ENCODE results near the gene IL18BP. TPM values are rescaled to one million over a fixed set of nuclear protein-coding genes. Genes with fewer than 3 reads are reported as not detected.
A peak's percentile ranks its signal among the peaks of the same experiment; 100 is the strongest.

The IL18BP gene
- total RNA-seq, 2 experiments from 2014 or later = 14.7 to 16.8 TPM

DNA sequence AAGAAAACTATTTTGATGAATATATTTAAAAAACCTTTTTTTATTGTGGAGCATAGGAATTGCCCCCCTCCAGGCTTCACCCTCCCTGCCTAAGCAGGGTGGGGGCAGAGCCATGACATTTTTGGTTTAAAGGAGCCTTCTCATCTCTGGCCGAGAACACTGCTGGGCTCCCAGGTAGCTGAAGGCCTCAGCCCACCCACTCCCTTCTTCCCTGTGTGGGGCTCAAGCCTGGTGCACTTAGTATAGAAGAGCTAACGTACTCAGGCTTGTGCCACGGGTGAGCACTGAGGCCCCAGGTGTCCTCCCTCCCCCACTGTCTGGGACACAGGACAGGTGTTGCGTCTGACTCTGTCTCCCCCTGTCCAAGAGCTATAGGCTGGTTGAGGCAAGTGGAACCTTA is 2.2 kb upstream of the IL18BP start:
- Histone ChIP-seq H3K4me1 (ENCODE audit: insufficient read depth, low read length) (peaks cover 34% of the 10 kb centered on the region), H3K4me3 (ENCODE audit: low read length) (no peak overlapping the region), H3K27ac (ENCODE audit: low read depth in 1 of 2, low read length in 2 of 2) (no peak overlapping the region), H3K36me3 (ENCODE audit: insufficient read depth, low read length) (peaks cover 12% of the 10 kb centered on the region), H3K9me3 (ENCODE audit: control insufficient read depth in 1 of 2, insufficient read depth in 1 of 2, low read length in 2 of 2) (no peaks in the 10 kb centered on the region), H3K27me3 (ENCODE audit: control insufficient read depth in 1 of 2, insufficient read depth in 2 of 2, low read length in 2 of 2) (no peaks in the 10 kb centered on the region)
- intact Hi-C loops (cut with DNase I, micrococcal nuclease) = no loop called here
- Mint-ChIP-seq H3K36me3 (ENCODE audit: low read depth) (peaks cover 24% of the 10 kb centered on the region), H3K9me3 (no peaks in the 10 kb centered on the region), H3K4me1 (ENCODE audit: low read depth) (peaks cover 27% of the 10 kb centered on the region), H3K27me3 (no peaks in the 10 kb centered on the region), H3K27ac (no peak overlapping the region), H3K4me3 (no peak overlapping the region)
- ChIA-PET POLR2A (no interaction called here), CTCF (no interaction called here)
- ATAC-seq (ENCODE audit: poor library complexity) (no peak), DNase-seq (no peak)
- TF ChIP-seq, protein P1, sequence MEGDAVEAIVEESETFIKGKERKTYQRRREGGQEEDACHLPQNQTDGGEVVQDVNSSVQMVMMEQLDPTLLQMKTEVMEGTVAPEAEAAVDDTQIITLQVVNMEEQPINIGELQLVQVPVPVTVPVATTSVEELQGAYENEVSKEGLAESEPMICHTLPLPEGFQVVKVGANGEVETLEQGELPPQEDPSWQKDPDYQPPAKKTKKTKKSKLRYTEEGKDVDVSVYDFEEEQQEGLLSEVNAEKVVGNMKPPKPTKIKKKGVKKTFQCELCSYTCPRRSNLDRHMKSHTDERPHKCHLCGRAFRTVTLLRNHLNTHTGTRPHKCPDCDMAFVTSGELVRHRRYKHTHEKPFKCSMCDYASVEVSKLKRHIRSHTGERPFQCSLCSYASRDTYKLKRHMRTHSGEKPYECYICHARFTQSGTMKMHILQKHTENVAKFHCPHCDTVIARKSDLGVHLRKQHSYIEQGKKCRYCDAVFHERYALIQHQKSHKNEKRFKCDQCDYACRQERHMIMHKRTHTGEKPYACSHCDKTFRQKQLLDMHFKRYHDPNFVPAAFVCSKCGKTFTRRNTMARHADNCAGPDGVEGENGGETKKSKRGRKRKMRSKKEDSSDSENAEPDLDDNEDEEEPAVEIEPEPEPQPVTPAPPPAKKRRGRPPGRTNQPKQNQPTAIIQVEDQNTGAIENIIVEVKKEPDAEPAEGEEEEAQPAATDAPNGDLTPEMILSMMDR (IDR thresholded peaks at IDR 0.05) = no peak

DNA sequence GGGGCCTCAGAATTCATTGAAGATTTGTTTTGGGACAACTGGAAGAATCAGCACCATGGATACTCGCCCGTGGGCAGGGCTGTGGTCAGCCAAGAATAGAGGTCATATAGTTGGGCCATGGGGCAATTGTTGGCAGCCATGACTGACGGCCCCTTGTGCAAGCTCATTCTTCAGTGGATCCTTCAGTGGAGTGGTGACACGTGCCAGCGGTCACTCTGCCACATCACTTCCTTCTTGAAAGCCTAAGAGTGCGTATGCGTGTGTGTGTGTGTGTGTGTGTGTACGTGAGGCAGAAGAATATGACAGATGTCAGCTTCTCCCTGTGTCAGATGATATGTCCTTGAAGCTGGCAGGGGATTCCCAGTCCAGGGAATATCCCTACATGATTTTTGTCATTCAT is 1.8 kb upstream of the IL18BP start:
- peak in 2 of 14 experiments; percentile 66 to 76 for DNase-seq
- Mint-ChIP-seq H3K27ac (peak overlapping the region; percentile 31), H3K9me3 (no peaks in the 10 kb centered on the region), H3K4me3 (no peak overlapping the region), H3K27me3 (no peaks in the 10 kb centered on the region), H3K4me1 (ENCODE audit: low read depth) (peaks cover 31% of the 10 kb centered on the region), H3K36me3 (ENCODE audit: low read depth) (peaks cover 26% of the 10 kb centered on the region)
- no peaks in the 10 kb centered on the region for H3K9me3 ChIP-seq (ENCODE audit: control insufficient read depth in 1 of 2, insufficient read depth in 1 of 2, low read length in 2 of 2)
- ChIA-PET CTCF (no interaction called here), POLR2A (no interaction called here)
- no peak for ATAC-seq (ENCODE audit: poor library complexity)
- no peaks in the 10 kb centered on the region for H3K27me3 ChIP-seq (ENCODE audit: control insufficient read depth in 1 of 2, insufficient read depth in 2 of 2, low read length in 2 of 2)
- TF ChIP-seq, protein P1 (IDR thresholded peaks at IDR 0.05) = no peak
- H3K4me1 ChIP-seq (ENCODE audit: insufficient read depth, low read length) = peaks cover 34% of the 10 kb centered on the region
- intact Hi-C loops (cut with DNase I, micrococcal nuclease) = no loop called here
- no peak overlapping the region for H3K27ac ChIP-seq (ENCODE audit: low read depth in 1 of 2, low read length in 2 of 2)
- H3K36me3 ChIP-seq (ENCODE audit: insufficient read depth, low read length) = peaks cover 14% of the 10 kb centered on the region
- H3K4me3 ChIP-seq (ENCODE audit: low read length) = no peak overlapping the region

DNA sequence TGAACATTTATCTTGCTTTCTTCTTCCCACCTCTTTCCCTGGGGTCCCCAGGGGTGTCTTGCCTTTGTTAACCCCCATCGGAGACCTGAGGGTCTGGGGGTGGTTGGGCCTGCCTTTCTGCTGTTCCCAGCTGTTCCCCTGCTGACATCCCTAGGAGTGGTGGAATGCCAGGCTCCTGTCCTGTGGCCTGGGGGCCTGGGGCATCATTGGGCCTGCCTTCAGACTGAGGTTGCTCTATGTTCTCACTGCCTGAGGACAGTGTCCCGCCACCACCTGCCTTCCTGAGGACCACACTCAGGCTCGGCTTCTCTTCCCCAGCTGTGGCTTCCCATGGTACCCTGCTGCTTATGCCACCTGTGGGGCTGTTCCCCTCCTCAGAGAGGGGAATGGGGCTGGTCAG is 1.1 kb upstream of the IL18BP start:
- H3K36me3 Mint-ChIP-seq (ENCODE audit: low read depth) = peaks cover 33% of the 10 kb centered on the region
- H3K9me3 ChIP-seq (ENCODE audit: control insufficient read depth in 1 of 2, insufficient read depth in 1 of 2, low read length in 2 of 2) = no peaks in the 10 kb centered on the region
- POLR2A ChIA-PET = interaction anchor here (1.3 kb wide), 1 partner anchor 116 kb away, joined by 3 read pairs; no protein-coding TSS in a partner anchor
- TF ChIP-seq, protein P1 (IDR thresholded peaks at IDR 0.05) = no peak
- peaks cover 34% of the 10 kb centered on the region for H3K4me1 ChIP-seq (ENCODE audit: insufficient read depth, low read length)
- H3K27me3 Mint-ChIP-seq = no peaks in the 10 kb centered on the region
- H3K27ac ChIP-seq (ENCODE audit: low read depth in 1 of 2, low read length in 2 of 2) = no peak overlapping the region
- H3K9me3 Mint-ChIP-seq = no peaks in the 10 kb centered on the region
- CTCF ChIA-PET = no interaction called here
- H3K27me3 ChIP-seq (ENCODE audit: control insufficient read depth in 1 of 2, insufficient read depth in 2 of 2, low read length in 2 of 2) = no peaks in the 10 kb centered on the region
- H3K27ac Mint-ChIP-seq = no peak overlapping the region
- H3K4me3 ChIP-seq (ENCODE audit: low read length) = no peak overlapping the region
- H3K4me3 Mint-ChIP-seq = no peak overlapping the region
- H3K4me1 Mint-ChIP-seq (ENCODE audit: low read depth) = peaks cover 37% of the 10 kb centered on the region
- DNase-seq = no peak
- H3K36me3 ChIP-seq (ENCODE audit: insufficient read depth, low read length) = peaks cover 15% of the 10 kb centered on the region
- intact Hi-C loops (cut with DNase I, micrococcal nuclease) = no loop called here
- ATAC-seq (ENCODE audit: poor library complexity) = no peak
